Skeletal muscle cell (primary cell): ENCODE measurements around the gene ABL2.
"Not testable (repeated sequence)": the region's sequence is repeated elsewhere in the genome, so short reads cannot be mapped to it uniquely, and the experiment has no call there.

Experiments used
- DNase-seq: peaks from one replicate; pipeline ENCODE4 v3.0.0-alpha.2; 2010; ENCODE audit warnings: low read depth
- H3K4me3 ChIP-seq: 2 replicates; pipeline ENCODE4 v1.5.1; 2011; ENCODE audit warnings: low read depth, mild to moderate bottlenecking, control low read depth, low read length, moderate library complexity

The ABL2 gene

DNA sequence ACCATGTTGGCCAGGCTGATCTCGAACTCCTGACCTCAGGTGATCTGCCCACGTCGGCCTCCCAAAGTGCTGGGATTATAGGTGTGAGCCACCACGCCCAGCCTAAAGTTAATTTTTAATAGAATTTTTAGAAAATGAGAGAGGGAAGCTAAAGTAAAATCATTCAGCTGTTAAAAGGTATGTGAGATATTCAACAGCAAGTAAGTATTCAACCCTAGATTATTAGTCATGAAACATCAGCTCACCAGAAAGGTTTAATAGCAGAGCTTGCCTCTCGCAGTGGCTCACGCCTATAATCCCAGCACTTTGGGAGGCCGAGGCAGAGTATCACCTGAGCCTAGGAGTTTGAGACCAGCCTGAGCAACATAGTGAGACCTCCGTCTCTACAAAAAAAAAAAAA is 5.0 kb downstream of the ABL2 start:
- DNase-seq: not testable (repeated sequence)

DNA sequence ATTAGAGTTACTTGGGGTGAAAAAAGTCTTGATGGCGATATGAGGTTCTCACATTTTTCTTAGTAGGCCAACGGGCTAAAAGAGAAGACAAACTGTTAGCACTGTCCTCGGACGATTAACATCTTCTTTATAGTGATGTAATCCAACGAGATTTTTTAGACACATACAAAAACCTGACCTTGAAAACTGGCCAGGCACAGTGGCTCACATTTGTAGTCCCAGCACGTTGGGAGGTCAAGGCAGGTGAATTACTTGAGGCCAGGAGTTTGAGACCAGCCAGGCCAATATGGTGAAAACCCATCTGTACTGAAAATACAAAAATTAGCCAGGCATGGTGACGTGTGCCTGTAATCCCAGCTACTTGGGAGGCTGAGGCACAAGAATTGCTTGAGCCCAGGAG is 8.4 kb downstream of the ABL2 start:
- not testable (repeated sequence) for DNase-seq, H3K4me3 ChIP-seq

More for the DNA sequence above, 5.0 kb downstream of the ABL2 start:
- not testable (repeated sequence) for H3K4me3 ChIP-seq

DNA sequence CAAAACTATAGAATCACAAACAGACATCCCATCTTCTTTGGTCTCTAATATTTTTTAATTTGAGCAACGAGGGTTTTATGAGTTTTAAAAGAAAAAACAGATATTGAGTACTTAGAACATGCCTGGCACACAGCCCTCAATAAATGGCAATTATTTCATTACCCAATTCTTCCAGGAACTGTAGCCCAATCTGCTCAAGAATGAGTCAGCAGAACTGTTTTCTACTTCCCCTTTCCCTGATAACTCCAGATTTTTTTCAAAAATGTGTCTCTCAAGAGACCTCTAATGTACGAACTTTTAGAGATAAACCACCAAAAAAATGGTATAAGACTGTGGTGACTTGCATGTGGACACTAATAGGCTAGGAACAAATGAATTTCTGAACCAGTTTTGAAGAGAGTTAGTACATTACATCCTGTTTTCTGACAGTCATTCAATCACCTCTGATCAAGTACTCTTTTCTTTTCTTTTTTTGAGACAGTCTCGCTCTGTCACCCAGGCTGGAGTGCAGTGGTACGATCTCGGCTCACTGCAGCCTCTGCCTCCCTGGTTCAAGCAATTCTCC is 11.5 kb downstream of the ABL2 start:
- peak; percentile 32 for DNase-seq
- H3K4me3 ChIP-seq: no peak overlapping the region

DNA sequence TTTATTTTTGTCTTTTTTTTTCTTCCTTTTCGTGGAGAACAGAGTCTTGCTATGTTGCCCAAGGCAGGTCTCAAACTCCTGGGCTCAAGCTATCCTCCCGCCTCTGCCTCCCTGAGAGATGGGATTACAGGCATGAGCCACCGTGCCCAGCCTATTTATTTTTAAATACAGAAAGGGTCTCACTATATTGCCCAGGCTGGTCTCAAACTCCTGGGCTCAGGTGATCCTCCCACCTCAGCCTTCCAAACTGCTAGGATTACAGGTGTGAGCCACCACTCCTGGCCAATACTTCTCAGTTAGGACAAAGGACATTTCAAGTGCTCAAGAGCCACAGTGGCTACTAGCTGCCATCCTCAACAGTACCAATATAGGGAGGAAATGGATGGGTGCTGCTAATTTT is 16.2 kb downstream of the ABL2 start:
- H3K4me3 ChIP-seq, DNase-seq: not testable (repeated sequence)

DNA sequence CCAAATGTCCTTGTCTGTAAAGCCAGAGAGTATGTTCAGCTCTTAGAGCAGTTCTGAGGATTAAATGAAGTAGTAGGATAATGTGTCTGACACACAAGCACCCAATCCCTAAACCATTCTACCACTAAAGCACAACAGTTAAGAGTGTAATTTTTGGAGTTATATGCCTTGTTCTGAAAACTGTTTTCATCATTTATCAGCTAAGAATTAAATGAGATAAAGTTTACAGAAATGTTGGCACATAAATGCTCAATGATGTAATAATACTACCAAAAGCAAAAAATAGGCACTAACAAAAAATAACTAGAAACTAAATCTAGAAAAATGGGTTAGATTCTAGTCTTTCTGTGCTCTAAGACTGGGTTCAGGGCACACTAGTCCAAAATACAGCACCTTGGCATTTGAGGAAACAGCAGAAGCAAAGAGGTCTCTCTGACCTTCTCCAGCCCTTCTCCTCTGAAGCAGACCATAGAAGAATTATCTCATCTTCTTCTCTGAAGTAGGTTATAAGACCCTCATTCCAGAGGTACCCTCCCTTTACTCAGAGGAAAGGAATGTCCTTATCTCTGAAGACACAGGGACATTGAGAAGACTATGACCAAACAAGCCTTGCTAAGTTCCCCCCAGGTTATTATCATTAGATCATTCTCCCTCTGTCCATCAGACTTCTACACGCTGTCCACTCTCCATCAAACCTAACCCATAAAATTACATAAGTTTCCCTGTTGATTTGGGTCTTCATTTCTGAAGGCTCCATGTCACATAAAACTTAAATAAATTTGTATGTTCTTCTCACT is 20.6 kb downstream of the ABL2 start:
- no peak overlapping the region for H3K4me3 ChIP-seq
- no peak for DNase-seq

DNA sequence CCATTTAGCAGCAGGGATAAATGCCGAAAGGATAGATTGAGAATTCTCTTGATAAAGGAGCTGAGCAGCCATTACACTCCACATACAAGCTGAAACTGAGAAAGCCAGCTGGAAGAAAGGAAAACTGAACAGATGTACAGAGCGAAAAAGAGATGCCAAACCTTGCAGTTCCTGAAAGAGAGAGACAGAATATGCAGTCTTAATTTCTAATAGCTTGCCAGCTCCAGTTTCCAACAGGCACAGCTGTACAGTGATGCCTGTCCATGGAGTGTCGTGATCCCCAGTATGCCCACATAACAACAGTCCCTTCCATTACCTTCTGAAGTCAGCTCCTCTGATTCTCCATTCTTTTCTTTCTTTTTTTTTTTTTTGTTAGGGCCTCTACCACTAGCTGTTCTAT is 22.7 kb downstream of the ABL2 start:
- DNase-seq: no peak
- no peak overlapping the region for H3K4me3 ChIP-seq

DNA sequence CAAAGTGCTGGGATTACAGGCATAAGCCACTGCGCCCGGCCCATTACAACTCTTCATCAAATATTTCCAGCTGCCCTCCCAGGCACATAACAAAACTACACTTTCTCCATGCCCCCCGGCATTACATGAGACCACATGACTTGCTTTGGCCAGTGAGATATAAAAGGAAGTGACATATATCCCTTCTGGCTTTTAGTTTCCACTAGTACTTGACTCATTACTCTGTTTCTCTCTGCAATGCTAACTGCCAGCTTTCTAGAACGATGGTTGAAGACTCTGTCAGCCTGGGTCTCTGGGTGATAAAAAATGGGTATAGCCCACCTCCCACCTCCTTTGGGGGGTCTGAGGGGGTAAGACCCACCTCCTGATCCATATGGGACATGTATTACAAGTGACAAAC is 24.2 kb downstream of the ABL2 start:
- H3K4me3 ChIP-seq: no peak overlapping the region
- DNase-seq: no peak

DNA sequence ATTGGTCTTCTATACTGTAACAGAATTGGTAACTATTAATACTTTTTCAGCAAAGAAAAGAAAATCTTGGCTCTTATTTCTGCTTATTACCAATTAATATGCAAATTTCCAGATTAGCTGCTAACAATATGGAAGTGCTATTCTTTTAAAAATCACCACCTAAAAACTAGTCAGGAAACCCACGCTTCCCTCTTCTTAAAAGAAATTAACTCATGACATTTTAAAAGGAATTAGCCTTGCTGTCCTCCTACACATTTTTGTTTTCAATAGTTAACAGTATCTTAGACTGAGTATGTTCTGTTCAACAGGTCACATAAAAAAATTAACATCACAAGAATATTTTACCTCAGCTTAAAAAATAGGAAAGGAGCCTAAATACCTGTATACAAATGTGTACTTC is 27.3 kb downstream of the ABL2 start:
- H3K4me3 ChIP-seq: no peak overlapping the region
- DNase-seq: no peak

DNA sequence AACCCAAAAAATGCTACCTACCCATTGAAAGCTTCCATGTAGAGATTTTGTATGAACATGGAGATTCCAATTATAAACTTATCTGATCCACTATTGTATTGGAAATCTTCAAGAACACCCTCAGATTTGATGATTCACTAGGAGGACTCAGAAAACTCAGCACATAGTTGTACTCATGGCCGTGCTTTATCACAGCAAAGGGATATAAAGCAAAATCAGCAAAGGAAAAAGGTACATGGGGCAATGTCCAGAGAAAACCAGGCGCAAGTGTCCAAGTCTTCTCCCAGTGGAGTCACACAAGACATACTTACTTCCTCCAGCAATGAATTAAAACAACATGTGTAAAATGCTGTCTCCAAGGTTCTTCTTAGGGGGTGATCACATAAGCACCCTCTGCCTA is 28.9 kb downstream of the ABL2 start:
- H3K4me3 ChIP-seq: no peak overlapping the region
- DNase-seq: no peak

DNA sequence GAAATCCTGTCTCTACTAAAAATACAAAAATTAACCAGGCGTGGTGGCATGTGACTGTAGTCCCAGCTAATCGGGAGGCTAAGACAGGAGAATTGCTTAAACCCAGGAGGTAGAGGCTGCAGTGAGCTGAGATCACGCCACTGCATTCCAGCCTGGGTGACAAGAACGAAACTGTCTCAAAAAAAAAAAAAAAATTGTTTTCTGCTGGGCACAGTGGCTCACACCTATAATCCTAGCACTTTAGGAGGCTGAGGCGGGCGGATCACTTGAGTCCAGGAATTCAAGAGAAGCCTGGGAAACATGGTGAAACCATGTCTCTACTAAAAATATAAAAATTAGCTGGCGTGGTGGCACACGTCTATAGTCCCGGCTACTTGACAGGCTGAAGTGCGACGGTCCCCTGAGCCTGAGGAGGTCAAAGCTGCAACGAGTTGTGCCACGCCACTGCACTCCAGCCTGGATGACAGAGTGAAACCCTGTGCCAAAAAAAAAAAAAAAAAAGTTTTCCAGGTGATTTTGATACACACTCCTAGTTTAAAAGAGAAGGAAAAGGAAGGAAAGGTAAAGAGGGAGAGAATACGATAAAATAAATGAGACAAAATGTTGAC is 31.7 kb downstream of the ABL2 start:
- H3K4me3 ChIP-seq: no peak overlapping the region
- DNase-seq: no peak

DNA sequence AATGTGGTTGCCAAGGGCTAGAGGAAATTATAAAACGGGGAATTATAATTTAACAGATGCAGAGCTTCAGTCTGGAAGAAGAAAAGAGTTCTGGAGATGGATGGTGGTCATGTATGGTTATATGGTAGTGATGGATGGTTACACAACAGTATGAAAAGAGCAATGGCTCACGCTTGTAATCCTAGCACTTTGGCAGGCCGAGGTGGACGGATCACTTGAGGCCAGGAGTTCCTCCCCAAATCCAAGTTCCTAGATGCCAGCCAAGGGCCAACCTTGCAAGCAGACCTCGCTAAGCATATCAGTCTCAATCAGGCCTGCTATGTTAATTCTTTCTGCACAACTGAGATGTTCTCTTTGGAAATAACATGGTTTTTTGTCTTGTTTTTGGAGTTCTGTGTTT is 33.6 kb downstream of the ABL2 start:
- DNase-seq, H3K4me3 ChIP-seq: not testable (repeated sequence)

DNA sequence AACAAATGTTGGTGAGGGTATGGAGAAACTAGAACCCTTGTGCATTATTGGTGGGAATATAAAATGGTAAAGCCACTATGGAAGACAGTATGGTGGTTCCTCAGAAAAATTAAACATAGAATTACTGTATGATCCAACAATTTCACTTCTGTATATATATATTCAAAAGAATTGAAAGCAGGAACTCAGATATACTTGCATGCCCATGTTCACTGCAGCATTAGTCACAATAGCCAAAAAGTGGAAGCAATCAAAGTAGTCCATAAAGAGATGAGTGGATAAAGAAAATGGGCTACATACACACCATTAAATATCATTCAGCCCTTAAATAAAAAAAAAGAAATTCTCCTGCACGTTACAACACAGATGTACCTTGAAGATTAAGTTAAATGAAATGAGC is 34.1 kb downstream of the ABL2 start:
- no peak for DNase-seq
- H3K4me3 ChIP-seq: no peak overlapping the region

DNA sequence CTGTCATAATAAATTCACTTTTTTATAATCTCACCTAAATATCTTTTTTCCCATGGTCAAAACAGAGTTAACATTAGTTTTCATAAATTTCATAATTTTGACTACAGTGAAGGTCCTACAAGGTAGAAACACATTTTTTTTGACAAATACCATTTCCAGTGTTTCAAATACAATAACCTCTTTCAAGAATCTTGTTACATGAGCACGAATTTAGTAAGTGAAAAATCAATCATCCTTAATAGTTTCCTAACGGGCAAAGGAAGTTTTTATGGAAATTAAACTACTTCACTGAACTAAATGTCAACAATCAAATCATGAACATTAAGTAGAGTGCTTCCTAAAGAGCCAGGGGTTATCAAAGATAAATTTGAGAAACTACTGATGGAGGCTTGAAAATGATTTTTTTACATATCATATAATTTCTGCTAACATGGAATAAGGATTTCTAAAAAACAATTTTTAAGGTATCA is 35.4 kb downstream of the ABL2 start:
- DNase-seq: no peak
- H3K4me3 ChIP-seq: no peak overlapping the region

DNA sequence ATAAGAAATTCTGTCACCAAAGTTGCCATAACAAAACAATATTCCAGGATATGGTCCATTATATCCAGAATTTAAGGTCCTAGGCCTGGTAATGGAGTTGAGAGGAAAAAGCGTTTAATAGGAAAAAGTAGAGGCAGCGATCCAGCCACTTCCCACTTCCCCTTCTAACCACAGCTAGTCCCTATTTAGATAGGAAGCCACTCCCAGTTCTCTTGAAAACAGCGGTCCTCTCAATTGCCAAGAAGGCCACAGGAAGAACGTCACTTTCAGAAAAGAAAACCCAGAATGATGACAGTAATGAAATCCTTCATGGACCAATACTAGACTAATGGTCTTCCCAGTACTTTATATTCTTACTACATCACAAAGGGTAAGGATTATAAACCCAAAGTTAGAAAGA is 38.6 kb downstream of the ABL2 start:
- H3K4me3 ChIP-seq: no peak overlapping the region
- DNase-seq: no peak

DNA sequence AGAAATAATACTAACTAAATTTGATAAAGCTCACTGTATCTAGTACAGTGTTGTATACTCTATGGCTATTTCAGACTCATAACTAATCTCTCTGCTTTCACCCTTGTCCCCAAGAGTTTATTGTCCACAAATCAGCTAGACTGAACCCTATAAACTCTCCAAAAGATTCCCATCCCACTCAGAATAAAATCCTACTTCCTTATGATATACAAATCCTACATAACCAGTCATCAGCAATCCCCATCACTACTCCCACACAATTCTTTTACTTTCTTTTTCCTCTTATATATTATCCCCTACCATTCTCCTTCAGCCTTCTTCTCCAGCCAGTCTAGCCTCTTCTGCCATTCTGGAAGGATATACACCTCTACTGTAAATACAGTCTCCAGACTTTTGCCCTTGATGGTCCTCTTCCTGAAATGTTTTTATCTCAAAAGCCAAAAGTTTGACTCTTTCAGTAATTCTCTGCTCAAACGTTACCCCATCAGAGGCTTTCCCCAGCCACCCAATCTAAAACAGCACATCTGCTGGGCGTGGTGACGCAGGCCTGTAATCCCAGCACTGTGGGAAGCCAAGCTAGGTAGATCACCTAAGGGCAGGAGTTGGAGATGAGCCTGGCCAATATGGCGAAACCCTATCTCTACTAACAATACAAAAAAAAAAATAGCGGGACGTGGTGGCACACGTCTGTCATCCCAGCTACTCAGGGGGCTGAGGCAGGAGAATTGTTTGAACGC is 41.6 kb downstream of the ABL2 start:
- DNase-seq: no peak
- no peak overlapping the region for H3K4me3 ChIP-seq

DNA sequence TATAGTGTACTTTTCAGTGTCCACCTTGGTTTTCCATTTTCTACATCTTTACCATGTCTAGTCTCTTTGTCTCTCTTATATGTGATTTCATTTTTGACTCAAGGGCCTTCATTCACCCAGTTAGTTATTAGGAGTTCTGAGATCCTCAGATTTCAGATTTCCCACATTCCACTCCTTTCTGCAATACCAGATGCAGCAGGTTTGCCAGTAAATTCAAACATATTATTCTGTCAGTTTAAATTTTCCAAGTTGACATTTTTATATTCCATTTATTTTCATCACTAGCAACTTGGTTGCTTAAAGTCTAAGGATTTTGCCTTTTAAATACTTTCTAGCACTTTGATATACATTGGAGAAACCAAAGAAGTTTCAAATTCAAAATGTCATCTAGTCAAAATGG is 42.4 kb downstream of the ABL2 start:
- no peak for DNase-seq
- H3K4me3 ChIP-seq: no peak overlapping the region

DNA sequence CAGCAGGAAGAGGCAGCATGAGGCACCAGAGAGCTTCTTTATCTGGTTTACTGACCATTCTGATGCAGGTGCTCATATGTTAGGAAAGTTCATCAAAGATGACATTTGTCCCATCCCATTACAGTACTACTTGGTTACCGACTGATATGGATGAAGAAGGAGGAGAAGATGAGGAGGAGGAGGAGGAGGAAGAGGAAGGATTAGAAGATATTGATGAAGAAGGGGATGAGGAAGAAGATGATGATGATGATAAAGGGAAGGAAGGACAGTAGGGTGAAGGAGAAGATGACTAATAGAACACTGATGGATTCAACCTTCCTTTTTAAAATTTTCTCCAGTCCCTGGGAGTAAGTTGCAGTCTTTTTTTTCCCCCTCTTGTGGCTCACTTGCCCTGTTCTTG is 45.1 kb downstream of the ABL2 start:
- DNase-seq: no peak
- H3K4me3 ChIP-seq: no peak overlapping the region

DNA sequence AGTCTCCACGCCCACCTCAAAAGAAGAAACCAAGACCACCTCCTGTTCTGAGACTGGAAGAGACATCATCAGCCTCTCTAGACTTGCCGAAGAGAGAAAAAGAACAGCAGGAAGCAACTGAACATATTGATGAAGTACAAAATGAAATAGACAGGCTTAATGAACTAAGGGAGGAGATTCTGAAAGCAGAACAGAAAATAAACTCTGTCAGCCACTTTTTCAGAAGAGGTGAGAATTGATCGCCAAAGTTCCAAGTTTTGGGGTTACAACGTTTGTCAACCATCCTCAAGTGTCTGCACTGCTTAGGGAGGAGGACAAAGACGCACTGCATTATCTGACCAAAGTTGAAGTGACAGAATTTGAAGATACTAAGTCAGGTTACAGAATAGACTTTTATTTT is 45.6 kb downstream of the ABL2 start:
- no peak overlapping the region for H3K4me3 ChIP-seq
- no peak for DNase-seq

DNA sequence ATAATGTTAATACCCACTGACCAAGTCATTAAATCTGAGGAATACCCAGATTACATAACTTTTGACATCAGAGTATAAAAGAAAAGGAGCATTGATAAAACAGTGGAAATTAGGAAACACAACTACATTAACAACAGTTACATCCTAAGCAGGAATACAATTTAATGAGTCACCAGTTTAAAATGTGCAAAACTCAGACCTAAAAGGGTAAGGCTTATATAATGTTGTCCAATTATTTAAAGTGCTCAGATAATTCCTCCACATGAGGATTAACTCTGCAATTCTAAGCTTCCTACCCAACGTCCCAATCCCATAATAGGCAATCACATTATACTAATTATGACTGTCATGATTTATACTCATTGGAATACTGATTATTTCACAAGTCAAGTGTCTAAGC is 50.5 kb downstream of the ABL2 start:
- DNase-seq: no peak
- no peak overlapping the region for H3K4me3 ChIP-seq

DNA sequence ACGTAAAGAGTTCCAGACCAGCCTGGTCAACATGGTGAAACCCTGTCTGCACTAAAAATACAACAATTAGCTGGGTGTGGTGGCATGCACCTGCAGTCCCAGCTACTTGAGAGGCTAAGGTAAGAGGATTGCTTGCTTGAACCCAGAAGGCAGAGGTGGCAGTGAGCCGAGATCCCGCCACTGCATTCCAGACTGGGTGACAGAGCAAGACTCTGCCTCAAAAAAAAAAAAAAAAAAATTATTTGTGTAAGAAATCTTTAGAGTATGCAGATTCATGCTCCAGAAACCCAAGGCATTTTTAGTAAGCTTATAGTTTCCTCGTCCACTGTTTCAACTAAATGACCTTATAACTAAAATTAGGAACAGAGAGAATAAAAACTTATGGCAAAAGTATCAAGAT is 51.3 kb downstream of the ABL2 start:
- DNase-seq: no peak
- no peak overlapping the region for H3K4me3 ChIP-seq
